Smooth muscle cell (in vitro differentiated cells): ENCODE results near the gene NUBPL. TPM values are rescaled to one million over a fixed set of nuclear protein-coding genes. Genes with fewer than 3 reads are reported as not detected.
"Not testable (repeated sequence)": the region's sequence is repeated elsewhere in the genome, so short reads cannot be mapped to it uniquely, and the experiment has no call there.

Experiments used
- DNase-seq: peaks from one replicate; lab custom pipeline; 2025; ENCODE audit not compliant: unreplicated experiment; lab: John Stamatoyannopoulos, UW
- H2AFZ ChIP-seq: fragments of 200-600 bp; sonication (generic); 2 replicates; pipeline ENCODE4 v1.6.0; 2016; ENCODE audit warnings: antibody characterized with exemption, low read depth, mild to moderate bottlenecking
- H3F3A ChIP-seq: fragments of 200-600 bp; sonication (generic); 2 replicates; pipeline ENCODE4 v1.6.0; 2017; ENCODE audit warnings: antibody characterized with exemption, low read depth
- H3K27ac ChIP-seq: fragments of 200-600 bp; sonication (generic); 2 replicates; pipeline ENCODE4 v1.5.1; 2016; ENCODE audit warnings: low read depth, mild to moderate bottlenecking
- H3K27me3 ChIP-seq: fragments of 200-600 bp; sonication (generic); 2 replicates; pipeline ENCODE4 v1.6.1; 2016; ENCODE audit warnings: low read depth, mild to moderate bottlenecking
- H3K36me3 ChIP-seq: fragments of 200-600 bp; sonication (generic); 2 replicates; pipeline ENCODE4 v1.5.1; 2016; ENCODE audit warnings: low read depth
- H3K4me1 ChIP-seq: fragments of 200-600 bp; sonication (generic); 2 replicates; pipeline ENCODE4 v1.5.1; 2016; ENCODE audit warnings: low read depth
- H3K4me2 ChIP-seq: fragments of 200-600 bp; sonication (generic); 2 replicates; pipeline ENCODE4 v1.6.0; 2016; ENCODE audit warnings: mild to moderate bottlenecking
- H3K4me3 ChIP-seq: fragments of 200-600 bp; sonication (generic); 2 replicates; pipeline ENCODE4 v1.5.1; 2016; ENCODE audit warnings: mild to moderate bottlenecking
- H3K79me2 ChIP-seq: fragments of 200-600 bp; sonication (generic); 2 replicates; pipeline ENCODE4 v1.6.0; 2016; ENCODE audit warnings: low read depth, mild to moderate bottlenecking
- H3K9ac ChIP-seq: fragments of 200-600 bp; sonication (generic); 2 replicates; pipeline ENCODE4 v1.6.0; 2016; ENCODE audit warnings: low read depth
- H3K9me3 ChIP-seq: fragments of 200-600 bp; sonication (generic); replicated peaks from 2 replicates; pipeline ENCODE4 v1.5.1; 2016; ENCODE audit warnings: low read depth
- H4K20me1 ChIP-seq: fragments of 200-600 bp; sonication (generic); 2 replicates; pipeline ENCODE4 v1.6.0; 2016; ENCODE audit warnings: low read depth
- WGBS: methylation state at CpG from one replicate; pipeline ENCODE4 v1.1.7; 2016; ENCODE audit warnings: low lambda C conversion rate; 5-methylcytosine and 5-hydroxymethylcytosine counted together
- polyA plus RNA-seq: library from polyadenylated mRNA; unstranded; fragments of >200 nt; fragmentation: Nextera tagmentation; extraction: Ambion mirVana; gene quantifications from 2 replicates; pipeline ENCODE4 v1.2.1, GENCODE V29; 2016
- total RNA-seq: library from RNA; depleted of rRNA; stranded (reverse); fragments of >200 nt; gene quantifications from 2 replicates; pipeline ENCODE4 v1.2.3, GENCODE V29; 2014
- TF ChIP-seq, protein P1 (sequence below): fragments of 200-600 bp; sonication (generic); IDR thresholded peaks from 2 replicates; pipeline ENCODE4 v1.5.1; 2017; ENCODE audit warnings: borderline replicate concordance, mild to moderate bottlenecking, antibody characterized with exemption; ENCODE audit not compliant: insufficient read depth, poor library complexity, severe bottlenecking

The NUBPL gene
- total and polyA plus RNA-seq, 2 experiments from 2014 or later = 9.1 to 11.7 TPM

- no peak overlapping the region for H3K4me3 ChIP-seq
- WGBS = 74% methylated on average over 1 of the region's 1 CpG
Observed at GRCh38 chr14:31740688-31741087, 179.5 kb downstream of the NUBPL start.

DNA sequence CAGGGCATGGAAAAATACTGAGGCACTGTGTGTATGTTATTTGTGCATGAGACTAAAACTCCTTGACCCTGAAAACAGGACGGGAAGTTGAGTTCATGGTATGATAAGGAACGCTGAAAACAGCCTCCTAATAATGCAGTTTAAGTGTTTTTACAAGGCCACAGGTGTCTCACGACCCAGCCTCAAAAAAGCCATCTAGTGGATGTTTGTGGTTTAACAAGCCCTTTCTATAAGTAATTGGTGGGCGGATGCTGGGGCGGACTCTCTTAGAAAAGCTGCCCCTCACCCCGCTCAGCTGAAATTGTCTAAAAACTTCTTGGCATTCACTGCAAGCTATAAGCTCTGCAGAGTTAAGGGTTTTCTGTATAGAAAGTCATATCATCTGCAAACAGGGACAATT is 184.5 kb downstream of the NUBPL start:
- Histone ChIP-seq H2AFZ (no peak overlapping the region), H3K9me3 (peaks cover 10% of the 10 kb centered on the region), H3K27ac (no peak overlapping the region), H3K27me3 (no peaks in the 10 kb centered on the region), H4K20me1 (no peaks in the 10 kb centered on the region), H3K36me3 (peaks cover 5% of the 10 kb centered on the region), H3K4me2 (no peak overlapping the region), H3K4me1 (no peaks in the 10 kb centered on the region), H3K9ac (no peak overlapping the region), H3K79me2 (no peaks in the 10 kb centered on the region), H3K4me3 (no peak overlapping the region), H3F3A (no peaks in the 10 kb centered on the region)
- 89% methylated on average over 6 of the region's 6 CpGs for WGBS
- no peak for DNase-seq
- TF ChIP-seq, protein P1, sequence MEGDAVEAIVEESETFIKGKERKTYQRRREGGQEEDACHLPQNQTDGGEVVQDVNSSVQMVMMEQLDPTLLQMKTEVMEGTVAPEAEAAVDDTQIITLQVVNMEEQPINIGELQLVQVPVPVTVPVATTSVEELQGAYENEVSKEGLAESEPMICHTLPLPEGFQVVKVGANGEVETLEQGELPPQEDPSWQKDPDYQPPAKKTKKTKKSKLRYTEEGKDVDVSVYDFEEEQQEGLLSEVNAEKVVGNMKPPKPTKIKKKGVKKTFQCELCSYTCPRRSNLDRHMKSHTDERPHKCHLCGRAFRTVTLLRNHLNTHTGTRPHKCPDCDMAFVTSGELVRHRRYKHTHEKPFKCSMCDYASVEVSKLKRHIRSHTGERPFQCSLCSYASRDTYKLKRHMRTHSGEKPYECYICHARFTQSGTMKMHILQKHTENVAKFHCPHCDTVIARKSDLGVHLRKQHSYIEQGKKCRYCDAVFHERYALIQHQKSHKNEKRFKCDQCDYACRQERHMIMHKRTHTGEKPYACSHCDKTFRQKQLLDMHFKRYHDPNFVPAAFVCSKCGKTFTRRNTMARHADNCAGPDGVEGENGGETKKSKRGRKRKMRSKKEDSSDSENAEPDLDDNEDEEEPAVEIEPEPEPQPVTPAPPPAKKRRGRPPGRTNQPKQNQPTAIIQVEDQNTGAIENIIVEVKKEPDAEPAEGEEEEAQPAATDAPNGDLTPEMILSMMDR = no peak

More at GRCh38 chr14:31740688-31741087, 179.5 kb downstream of the NUBPL start:
- no peak for DNase-seq
- TF ChIP-seq, protein P1 = no peak
- Histone ChIP-seq H3K9ac (no peak overlapping the region), H3K4me2 (no peak overlapping the region), H3K79me2 (no peaks in the 10 kb centered on the region), H3K27me3 (no peaks in the 10 kb centered on the region), H3K4me1 (no peaks in the 10 kb centered on the region), H4K20me1 (no peaks in the 10 kb centered on the region), H3F3A (no peaks in the 10 kb centered on the region), H2AFZ (no peak overlapping the region), H3K36me3 (peaks cover 3% of the 10 kb centered on the region), H3K27ac (no peak overlapping the region), H3K9me3 (no peaks in the 10 kb centered on the region)

GRCh38 chr14:31746326-31746725 is 185.1 kb downstream of the NUBPL start:
- peaks cover 10% of the 10 kb centered on the region for H3K9me3 ChIP-seq
- H3K9ac ChIP-seq = no peak overlapping the region
- no peaks in the 10 kb centered on the region for H3F3A ChIP-seq
- H4K20me1 ChIP-seq = no peaks in the 10 kb centered on the region
- H3K4me1 ChIP-seq = no peaks in the 10 kb centered on the region
- DNase-seq = no peak
- no peaks in the 10 kb centered on the region for H3K27me3 ChIP-seq
- peaks cover 5% of the 10 kb centered on the region for H3K36me3 ChIP-seq
- H3K4me3 ChIP-seq = no peak overlapping the region
- 94% methylated on average over 2 of the region's 2 CpGs for WGBS
- no peak overlapping the region for H3K27ac ChIP-seq
- no peaks in the 10 kb centered on the region for H3K79me2 ChIP-seq
- no peak overlapping the region for H3K4me2 ChIP-seq
- TF ChIP-seq, protein P1 = no peak
- no peak overlapping the region for H2AFZ ChIP-seq

GRCh38 chr14:31749275-31749674 is 188.1 kb downstream of the NUBPL start:
- H3K79me2 ChIP-seq = no peaks in the 10 kb centered on the region
- H3K9ac ChIP-seq = no peak overlapping the region
- H3K4me3 ChIP-seq = no peak overlapping the region
- no peak overlapping the region for H3K4me2 ChIP-seq
- TF ChIP-seq, protein P1 = no peak
- H3K36me3 ChIP-seq = peaks cover 5% of the 10 kb centered on the region
- H3K27ac ChIP-seq = no peak overlapping the region
- H3K27me3 ChIP-seq = no peaks in the 10 kb centered on the region
- 96% methylated on average over 3 of the region's 3 CpGs for WGBS
- no peaks in the 10 kb centered on the region for H4K20me1 ChIP-seq
- no peak overlapping the region for H2AFZ ChIP-seq
- H3F3A ChIP-seq = no peaks in the 10 kb centered on the region
- DNase-seq = no peak
- peaks cover 10% of the 10 kb centered on the region for H3K9me3 ChIP-seq
- H3K4me1 ChIP-seq = no peaks in the 10 kb centered on the region

DNA sequence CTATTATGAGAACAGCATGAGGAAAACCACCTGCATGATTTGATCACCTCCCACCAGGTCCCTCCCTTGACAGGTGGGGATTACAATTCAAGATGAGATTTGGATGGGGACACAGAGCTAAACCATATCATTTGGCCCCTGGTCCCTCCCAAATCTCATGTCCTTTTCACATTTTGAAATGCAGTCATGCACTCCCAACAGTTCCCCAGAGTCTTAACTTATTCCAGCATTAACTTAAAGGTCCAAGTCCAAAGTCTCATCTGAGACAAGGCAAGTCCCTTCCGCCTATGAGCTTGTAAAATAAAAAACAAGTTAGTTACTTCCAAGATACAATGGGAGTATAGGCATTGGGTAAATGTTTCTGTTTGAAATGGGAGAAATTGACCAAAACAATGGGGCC is 189.8 kb downstream of the NUBPL start:
- 96% methylated on average over 1 of the region's 1 CpG for WGBS
- H2AFZ ChIP-seq, H3K27ac ChIP-seq, H3F3A ChIP-seq, H3K9ac ChIP-seq, H3K4me2 ChIP-seq, H4K20me1 ChIP-seq, DNase-seq, H3K36me3 ChIP-seq, H3K79me2 ChIP-seq, H3K4me1 ChIP-seq, H3K9me3 ChIP-seq, H3K27me3 ChIP-seq, H3K4me3 ChIP-seq: not testable (repeated sequence)
